DND-41 (cell line): ENCODE results near the gene TSPAN2.

Experiments
- EZH2 ChIP-seq: IDR thresholded peaks from 3 replicates; pipeline ENCODE4 v1.6.1; 2012; ENCODE audit warnings: borderline replicate concordance, low read depth, mild to moderate bottlenecking, moderate library complexity, low read length, inconsistent platforms; ENCODE audit not compliant: severe bottlenecking
- TF ChIP-seq, protein P1 (sequence below): IDR thresholded peaks from 2 replicates; pipeline ENCODE4 v1.5.1; 2012; ENCODE audit warnings: borderline replicate concordance, low read length, moderate library complexity, mild to moderate bottlenecking; ENCODE audit not compliant: poor library complexity, severe bottlenecking; ENCODE audit errors: extremely low read depth

GRCh38 chr1:115105831-115106230, 16.5 kb upstream of the TSPAN2 start:
- TF ChIP-seq, protein P1, sequence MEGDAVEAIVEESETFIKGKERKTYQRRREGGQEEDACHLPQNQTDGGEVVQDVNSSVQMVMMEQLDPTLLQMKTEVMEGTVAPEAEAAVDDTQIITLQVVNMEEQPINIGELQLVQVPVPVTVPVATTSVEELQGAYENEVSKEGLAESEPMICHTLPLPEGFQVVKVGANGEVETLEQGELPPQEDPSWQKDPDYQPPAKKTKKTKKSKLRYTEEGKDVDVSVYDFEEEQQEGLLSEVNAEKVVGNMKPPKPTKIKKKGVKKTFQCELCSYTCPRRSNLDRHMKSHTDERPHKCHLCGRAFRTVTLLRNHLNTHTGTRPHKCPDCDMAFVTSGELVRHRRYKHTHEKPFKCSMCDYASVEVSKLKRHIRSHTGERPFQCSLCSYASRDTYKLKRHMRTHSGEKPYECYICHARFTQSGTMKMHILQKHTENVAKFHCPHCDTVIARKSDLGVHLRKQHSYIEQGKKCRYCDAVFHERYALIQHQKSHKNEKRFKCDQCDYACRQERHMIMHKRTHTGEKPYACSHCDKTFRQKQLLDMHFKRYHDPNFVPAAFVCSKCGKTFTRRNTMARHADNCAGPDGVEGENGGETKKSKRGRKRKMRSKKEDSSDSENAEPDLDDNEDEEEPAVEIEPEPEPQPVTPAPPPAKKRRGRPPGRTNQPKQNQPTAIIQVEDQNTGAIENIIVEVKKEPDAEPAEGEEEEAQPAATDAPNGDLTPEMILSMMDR = no peak
- TF ChIP-seq EZH2 = no peak
